ENCODE results near the gene PXDC1.

The PXDC1 gene

DNA sequence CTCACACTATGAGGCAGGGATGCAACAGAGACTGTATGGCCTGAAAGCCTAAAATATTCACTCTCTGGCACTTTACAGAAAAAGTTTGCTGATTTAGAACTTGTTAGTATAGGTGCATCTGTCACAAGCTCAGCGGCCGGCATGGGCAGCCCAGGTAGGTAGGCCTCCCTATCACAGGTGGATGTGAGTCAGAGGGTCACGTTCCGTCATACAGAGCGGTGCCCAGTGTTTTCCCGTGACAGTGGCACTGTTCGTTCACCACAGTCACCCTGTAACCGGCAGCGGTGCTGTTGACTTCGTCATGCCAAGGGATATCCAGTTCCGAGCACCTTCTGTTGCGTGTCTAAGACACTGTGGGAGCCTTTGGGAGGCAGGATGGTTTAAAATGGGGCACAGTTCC lies 32.9 kb upstream of the PXDC1 start:
- H3K4me1 ChIP-seq (ENCODE audit: low read depth, poor library complexity, severe bottlenecking) = no peaks in the 10 kb centered on the region
- no peaks in the 10 kb centered on the region for H3K36me3 ChIP-seq (ENCODE audit: insufficient read depth)
- H3K9ac ChIP-seq = no peak overlapping the region
- H3K79me2 ChIP-seq (ENCODE audit: insufficient read depth, low read depth) = no peaks in the 10 kb centered on the region
- H2AFZ ChIP-seq (ENCODE audit: low read depth) = no peak overlapping the region
- H3K4me3 ChIP-seq (IDR thresholded peaks at IDR 0.05; ENCODE audit: insufficient read depth, low read depth, low read length) = no peak overlapping the region
- TF ChIP-seq CTCF (conservative IDR thresholded peaks at IDR 0.05; ENCODE audit: low read depth, low read length) = no peak
- no peaks in the 10 kb centered on the region for H3K27me3 ChIP-seq (ENCODE audit: insufficient read depth, low read depth)
- H4K20me1 ChIP-seq (ENCODE audit: insufficient read depth) = no peaks in the 10 kb centered on the region
- H3K27ac ChIP-seq = no peak overlapping the region
- H3K4me2 ChIP-seq = no peak overlapping the region

- no peak overlapping the region for H3K4me3 ChIP-seq (IDR thresholded peaks at IDR 0.05; ENCODE audit: insufficient read depth, low read depth, low read length)
- no peak overlapping the region for H3K4me2 ChIP-seq
- no peak overlapping the region for H2AFZ ChIP-seq (ENCODE audit: low read depth)
- no peak overlapping the region for H3K27ac ChIP-seq
- TF ChIP-seq CTCF (conservative IDR thresholded peaks at IDR 0.05; ENCODE audit: low read depth, low read length) = no peak
- no peaks in the 10 kb centered on the region for H3K27me3 ChIP-seq (ENCODE audit: insufficient read depth, low read depth)
- H3K36me3 ChIP-seq (ENCODE audit: insufficient read depth) = no peaks in the 10 kb centered on the region
- H3K4me1 ChIP-seq (ENCODE audit: low read depth, poor library complexity, severe bottlenecking) = no peaks in the 10 kb centered on the region
- H3K79me2 ChIP-seq (ENCODE audit: insufficient read depth, low read depth) = no peaks in the 10 kb centered on the region
- H4K20me1 ChIP-seq (ENCODE audit: insufficient read depth) = no peaks in the 10 kb centered on the region
- no peak overlapping the region for H3K9ac ChIP-seq
These were observed 31.6 kb upstream of the PXDC1 start for GRCh38 chr6:3782876-3783832.

DNA sequence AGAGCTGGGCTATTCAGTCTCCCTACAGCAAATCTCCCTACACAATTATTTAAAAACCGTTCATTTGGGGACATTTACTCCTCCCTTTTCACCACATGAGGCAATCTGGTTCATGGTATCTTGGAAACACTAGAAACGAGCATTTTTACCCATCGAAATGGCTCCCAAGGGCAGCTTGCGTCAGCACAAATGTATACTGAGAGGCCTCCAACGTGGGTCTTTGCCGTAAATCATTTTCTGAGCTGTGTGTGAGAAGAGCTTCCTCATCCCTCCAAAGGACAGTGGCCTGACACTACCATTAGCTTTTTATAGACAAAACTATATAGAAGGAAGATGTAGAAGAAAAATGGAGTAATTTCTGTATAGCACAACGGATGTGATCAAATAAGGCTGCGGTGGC lies 30.0 kb upstream of the PXDC1 start:
- Histone ChIP-seq H3K4me1 (ENCODE audit: low read depth, poor library complexity, severe bottlenecking) (no peaks in the 10 kb centered on the region), H3K27ac (no peak overlapping the region), H3K36me3 (ENCODE audit: insufficient read depth) (no peaks in the 10 kb centered on the region), H3K79me2 (ENCODE audit: insufficient read depth, low read depth) (no peaks in the 10 kb centered on the region), H3K4me3 (IDR thresholded peaks at IDR 0.05; ENCODE audit: insufficient read depth, low read depth, low read length) (no peak overlapping the region), H4K20me1 (ENCODE audit: insufficient read depth) (no peaks in the 10 kb centered on the region), H3K4me2 (no peak overlapping the region), H2AFZ (ENCODE audit: low read depth) (no peak overlapping the region), H3K9ac (no peak overlapping the region), H3K27me3 (ENCODE audit: insufficient read depth, low read depth) (no peaks in the 10 kb centered on the region)
- no peak for TF ChIP-seq CTCF (conservative IDR thresholded peaks at IDR 0.05; ENCODE audit: low read depth, low read length)

- Histone ChIP-seq H3K27me3 (ENCODE audit: insufficient read depth, low read depth) (no peaks in the 10 kb centered on the region), H2AFZ (ENCODE audit: low read depth) (no peak overlapping the region), H4K20me1 (ENCODE audit: insufficient read depth) (no peaks in the 10 kb centered on the region), H3K79me2 (ENCODE audit: insufficient read depth, low read depth) (no peaks in the 10 kb centered on the region), H3K36me3 (ENCODE audit: insufficient read depth) (no peaks in the 10 kb centered on the region), H3K4me3 (IDR thresholded peaks at IDR 0.05; ENCODE audit: insufficient read depth, low read depth, low read length) (no peak overlapping the region), H3K27ac (no peak overlapping the region), H3K4me2 (no peak overlapping the region), H3K9ac (no peak overlapping the region), H3K4me1 (ENCODE audit: low read depth, poor library complexity, severe bottlenecking) (no peaks in the 10 kb centered on the region)
- TF ChIP-seq CTCF (conservative IDR thresholded peaks at IDR 0.05; ENCODE audit: low read depth, low read length) = no peak
These were observed 28.0 kb upstream of the PXDC1 start for GRCh38 chr6:3779574-3779849.

Measured in KMS-11 (cell line).